Peyer's patch (tissue), 4 donors: ENCODE measurements around the gene MACROD2.

Experiments
- CTCF ChIP-seq, 6 experiments: fragments of 450-650 bp in 4 of 6; fragments of 200-600 bp in 2 of 6; sonication (generic) in 1 of 6; IDR thresholded peaks; one replicate each; pipeline ENCODE4 v1.5.1; 2017 to 2019; ENCODE audit warnings: antibody characterized with exemption in 6 of 6, mild to moderate bottlenecking in 3 of 6, moderate library complexity in 1 of 6
- POLR2A ChIP-seq, 2 donors: fragments of 450-650 bp; IDR thresholded peaks; one replicate each; pipeline ENCODE4 v1.5.1; 2017; ENCODE audit warnings: antibody characterized with exemption in 2 of 2, mild to moderate bottlenecking in 2 of 2, moderate library complexity in 2 of 2

GRCh38 chr20:15143478-15143877, 1148.2 kb downstream of the MACROD2 start:
- no peak for TF ChIP-seq CTCF (IDR thresholded peaks at IDR 0.05)
- no peak for TF ChIP-seq POLR2A (IDR thresholded peaks at IDR 0.05)
